ENCODE data around the gene TTLL9.

GRCh38 chr20:31933698-31934097, 63.3 kb downstream of the TTLL9 start:
- TF ChIP-seq, protein P1, sequence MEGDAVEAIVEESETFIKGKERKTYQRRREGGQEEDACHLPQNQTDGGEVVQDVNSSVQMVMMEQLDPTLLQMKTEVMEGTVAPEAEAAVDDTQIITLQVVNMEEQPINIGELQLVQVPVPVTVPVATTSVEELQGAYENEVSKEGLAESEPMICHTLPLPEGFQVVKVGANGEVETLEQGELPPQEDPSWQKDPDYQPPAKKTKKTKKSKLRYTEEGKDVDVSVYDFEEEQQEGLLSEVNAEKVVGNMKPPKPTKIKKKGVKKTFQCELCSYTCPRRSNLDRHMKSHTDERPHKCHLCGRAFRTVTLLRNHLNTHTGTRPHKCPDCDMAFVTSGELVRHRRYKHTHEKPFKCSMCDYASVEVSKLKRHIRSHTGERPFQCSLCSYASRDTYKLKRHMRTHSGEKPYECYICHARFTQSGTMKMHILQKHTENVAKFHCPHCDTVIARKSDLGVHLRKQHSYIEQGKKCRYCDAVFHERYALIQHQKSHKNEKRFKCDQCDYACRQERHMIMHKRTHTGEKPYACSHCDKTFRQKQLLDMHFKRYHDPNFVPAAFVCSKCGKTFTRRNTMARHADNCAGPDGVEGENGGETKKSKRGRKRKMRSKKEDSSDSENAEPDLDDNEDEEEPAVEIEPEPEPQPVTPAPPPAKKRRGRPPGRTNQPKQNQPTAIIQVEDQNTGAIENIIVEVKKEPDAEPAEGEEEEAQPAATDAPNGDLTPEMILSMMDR (IDR thresholded peaks at IDR 0.05), result no peak
- TF ChIP-seq POLR2A (IDR thresholded peaks at IDR 0.05), result no peak

All from adrenal gland (tissue), 5 donors.